ENCODE results near the gene SNRNP200. TPM values are rescaled to one million over a fixed set of nuclear protein-coding genes. Genes with fewer than 3 reads are reported as not detected.

Gene SNRNP200
- total RNA-seq, 4 donors from 2014 or later: 35.0 to 147 (median 65.5) TPM

DNA sequence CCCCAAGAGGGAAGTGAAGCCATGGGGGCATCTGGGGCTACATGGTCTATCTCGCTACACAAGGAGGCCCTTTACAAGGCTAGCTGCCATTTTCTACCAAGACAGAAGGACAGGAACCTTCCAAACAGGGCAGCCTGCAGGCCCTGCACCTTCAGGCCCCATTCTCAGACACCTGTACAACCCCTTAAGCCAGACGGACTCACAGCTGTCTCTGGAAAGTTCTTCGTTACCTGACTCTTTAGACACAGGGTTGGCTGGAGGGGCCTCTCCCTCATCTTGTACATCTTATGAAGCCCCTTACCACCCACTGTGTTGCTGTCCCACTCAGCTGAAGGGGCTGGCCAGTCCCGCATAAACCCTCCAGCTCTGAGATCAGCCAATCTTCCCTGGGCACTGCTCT lies 56.7 kb downstream of the SNRNP200 start:
- TF ChIP-seq, protein P1, sequence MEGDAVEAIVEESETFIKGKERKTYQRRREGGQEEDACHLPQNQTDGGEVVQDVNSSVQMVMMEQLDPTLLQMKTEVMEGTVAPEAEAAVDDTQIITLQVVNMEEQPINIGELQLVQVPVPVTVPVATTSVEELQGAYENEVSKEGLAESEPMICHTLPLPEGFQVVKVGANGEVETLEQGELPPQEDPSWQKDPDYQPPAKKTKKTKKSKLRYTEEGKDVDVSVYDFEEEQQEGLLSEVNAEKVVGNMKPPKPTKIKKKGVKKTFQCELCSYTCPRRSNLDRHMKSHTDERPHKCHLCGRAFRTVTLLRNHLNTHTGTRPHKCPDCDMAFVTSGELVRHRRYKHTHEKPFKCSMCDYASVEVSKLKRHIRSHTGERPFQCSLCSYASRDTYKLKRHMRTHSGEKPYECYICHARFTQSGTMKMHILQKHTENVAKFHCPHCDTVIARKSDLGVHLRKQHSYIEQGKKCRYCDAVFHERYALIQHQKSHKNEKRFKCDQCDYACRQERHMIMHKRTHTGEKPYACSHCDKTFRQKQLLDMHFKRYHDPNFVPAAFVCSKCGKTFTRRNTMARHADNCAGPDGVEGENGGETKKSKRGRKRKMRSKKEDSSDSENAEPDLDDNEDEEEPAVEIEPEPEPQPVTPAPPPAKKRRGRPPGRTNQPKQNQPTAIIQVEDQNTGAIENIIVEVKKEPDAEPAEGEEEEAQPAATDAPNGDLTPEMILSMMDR (IDR thresholded peaks at IDR 0.05): no peak
- TF ChIP-seq POLR2A (IDR thresholded peaks at IDR 0.05): no peak
- no peaks in the 10 kb centered on the region for H3K36me3 ChIP-seq
- peaks cover 0 to 8% of the 10 kb centered on the region in 2 donors for H3K4me1 ChIP-seq
- H3K27me3 ChIP-seq: no peaks in the 10 kb centered on the region
- H3K27ac ChIP-seq: no peak overlapping the region
- DNase-seq: no peak
- no peaks in the 10 kb centered on the region for H3K9me3 ChIP-seq
- no peak overlapping the region for H3K4me3 ChIP-seq
- intact Hi-C loops (cut with DNase I; ENCODE audit: low total_unique reads): no loop called here

GRCh38 chr2:96247896-96248295 lies 57.5 kb downstream of the SNRNP200 start:
- intact Hi-C loops (cut with DNase I; ENCODE audit: low total_unique reads): no loop called here
- Histone ChIP-seq H3K36me3 (no peaks in the 10 kb centered on the region), H3K27me3 (no peaks in the 10 kb centered on the region), H3K4me3 (no peak overlapping the region), H3K27ac (no peak overlapping the region), H3K4me1 (peaks cover 0 to 8% of the 10 kb centered on the region in 2 donors), H3K9me3 (no peaks in the 10 kb centered on the region)
- TF ChIP-seq POLR2A (IDR thresholded peaks at IDR 0.05): no peak
- TF ChIP-seq, protein P1 (IDR thresholded peaks at IDR 0.05): no peak
- no peak for DNase-seq

DNA sequence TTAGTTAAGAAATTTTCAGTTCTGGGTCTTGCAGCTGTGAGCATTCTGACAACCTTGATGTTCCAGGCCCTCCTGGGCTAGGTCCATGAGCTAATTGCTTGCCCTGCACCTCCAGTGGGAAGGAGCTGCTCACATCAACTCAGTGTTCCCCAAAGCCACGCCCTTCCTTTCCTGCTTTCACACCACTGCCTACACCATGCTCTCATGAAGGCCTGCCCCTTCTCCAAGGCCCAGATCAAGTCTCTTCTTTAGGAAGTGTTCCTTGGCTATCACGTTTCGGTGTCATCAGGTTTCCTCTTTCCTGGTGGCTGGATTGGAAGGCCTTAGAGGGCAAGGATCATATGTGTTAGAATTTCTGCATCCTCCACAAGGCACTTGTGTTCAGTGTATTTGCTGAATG lies 58.3 kb downstream of the SNRNP200 start:
- H3K4me3 ChIP-seq: no peak overlapping the region
- no peak for DNase-seq
- H3K27me3 ChIP-seq: no peaks in the 10 kb centered on the region
- intact Hi-C loops (cut with DNase I; ENCODE audit: low total_unique reads): no loop called here
- H3K36me3 ChIP-seq: no peaks in the 10 kb centered on the region
- no peaks in the 10 kb centered on the region for H3K9me3 ChIP-seq
- no peak overlapping the region for H3K27ac ChIP-seq
- H3K4me1 ChIP-seq: peaks cover 0 to 8% of the 10 kb centered on the region in 2 donors
- TF ChIP-seq, protein P1 (IDR thresholded peaks at IDR 0.05): no peak
- TF ChIP-seq POLR2A (IDR thresholded peaks at IDR 0.05): no peak

DNA sequence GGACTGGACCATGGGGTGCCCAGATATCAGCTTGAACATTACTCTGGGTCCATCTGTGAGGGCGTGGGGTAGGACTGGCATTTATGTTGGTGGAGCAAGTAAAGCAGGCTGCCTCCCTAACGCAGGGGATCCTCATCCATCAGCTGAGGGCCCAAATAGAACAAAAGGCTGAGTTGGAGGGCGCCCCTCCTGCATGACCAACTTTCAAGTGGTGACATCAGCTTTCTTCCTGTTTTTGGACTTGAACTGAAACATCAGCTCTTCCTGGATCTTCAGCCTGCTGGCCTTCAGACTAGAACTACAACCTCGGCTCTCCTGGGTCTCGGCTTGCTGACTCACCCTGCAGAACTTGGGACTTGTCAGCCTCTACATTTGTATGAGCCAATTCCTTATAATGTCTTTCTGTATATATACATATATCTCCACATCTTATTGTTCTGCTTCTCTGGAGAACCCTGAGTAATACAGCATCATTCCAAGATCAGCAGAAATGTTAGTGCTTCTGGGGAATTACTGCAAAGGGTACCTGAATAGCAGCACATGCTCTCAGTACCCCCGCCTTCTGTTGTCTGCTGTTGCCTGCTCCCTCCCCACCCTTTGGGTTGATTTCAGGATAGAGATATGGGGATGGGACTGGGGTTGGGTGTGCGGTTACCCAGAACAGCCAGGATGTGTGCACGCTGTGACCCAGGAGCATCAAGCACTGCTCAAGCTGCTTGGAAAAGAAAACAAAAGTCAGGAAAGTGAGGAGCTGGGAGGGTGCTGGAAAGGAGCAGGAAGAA lies 59.5 kb downstream of the SNRNP200 start:
- TF ChIP-seq, protein P1 (IDR thresholded peaks at IDR 0.05): no peak
- no peak for TF ChIP-seq POLR2A (IDR thresholded peaks at IDR 0.05)
- no peak for DNase-seq
- H3K27ac ChIP-seq: no peak overlapping the region

DNA sequence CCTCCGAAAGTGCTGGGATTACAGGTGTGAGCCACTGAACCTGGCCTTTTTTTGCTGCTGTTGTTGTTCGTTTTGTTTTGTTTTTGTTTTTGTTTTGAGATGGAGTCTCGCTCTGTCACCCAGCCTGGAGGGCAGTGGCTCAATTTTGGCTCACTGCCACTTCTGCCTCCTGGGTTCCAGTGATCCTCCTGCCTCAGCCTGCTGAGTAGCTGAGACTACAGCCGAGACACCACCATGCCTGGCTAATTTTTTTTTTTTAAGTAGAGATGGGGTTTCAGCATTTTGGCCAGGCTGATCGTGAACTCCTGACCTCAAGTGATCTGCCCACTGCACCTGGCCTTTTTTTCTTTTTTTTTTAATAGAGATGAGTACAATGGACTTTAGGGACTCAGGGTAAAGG lies 61.5 kb downstream of the SNRNP200 start:
- Histone ChIP-seq H3K4me1 (no peaks in the 10 kb centered on the region), H3K27me3 (no peaks in the 10 kb centered on the region), H3K36me3 (no peaks in the 10 kb centered on the region), H3K9me3 (no peaks in the 10 kb centered on the region), H3K27ac (no peak overlapping the region), H3K4me3 (no peak overlapping the region)
- intact Hi-C loops (cut with DNase I; ENCODE audit: low total_unique reads): no loop called here
- no peak for TF ChIP-seq POLR2A (IDR thresholded peaks at IDR 0.05)
- TF ChIP-seq, protein P1 (IDR thresholded peaks at IDR 0.05): no peak
- DNase-seq: no peak

More for the DNA sequence above, 59.5 kb downstream of the SNRNP200 start:
- Histone ChIP-seq H3K4me1 (peaks cover 0 to 8% of the 10 kb centered on the region in 2 donors), H3K9me3 (no peaks in the 10 kb centered on the region), H3K36me3 (no peaks in the 10 kb centered on the region), H3K4me3 (no peak overlapping the region), H3K27me3 (no peaks in the 10 kb centered on the region)
- intact Hi-C loops (cut with DNase I; ENCODE audit: low total_unique reads): no loop called here
